NCI-H2196 treated with DMSO at 0.1 percent for 48 hours (cell line): ENCODE measurements around the gene SMIM44.
"Not testable (repeated sequence)": the region's sequence is repeated elsewhere in the genome, so short reads cannot be mapped to it uniquely, and the experiment has no call there.

Experiments used
- DNase-seq: peaks from one replicate; lab custom pipeline; 2025; ENCODE audit not compliant: unreplicated experiment; lab: John Stamatoyannopoulos, UW

SMIM44 gene

GRCh38 chr19:3459089-3459881 lies 24.0 kb downstream of the SMIM44 start:
- peak; percentile 55 for DNase-seq

GRCh38 chr19:3458229-3459088 lies 24.8 kb downstream of the SMIM44 start:
- DNase-seq, result no peak

GRCh38 chr19:3457528-3458228 lies 25.6 kb downstream of the SMIM44 start:
- no peak for DNase-seq

GRCh38 chr19:3456925-3457527 lies 26.2 kb downstream of the SMIM44 start:
- DNase-seq, result no peak

- DNase-seq, result no peak
Measured at GRCh38 chr19:3455960-3456601, 27.2 kb downstream of the SMIM44 start.

GRCh38 chr19:3455393-3455955 lies 27.8 kb downstream of the SMIM44 start:
- DNase-seq, result no peak

GRCh38 chr19:3454656-3455392 lies 28.4 kb downstream of the SMIM44 start:
- DNase-seq, result no peak

- no peak for DNase-seq
Measured at GRCh38 chr19:3453840-3454239, 29.4 kb downstream of the SMIM44 start.

GRCh38 chr19:3452942-3453214 lies 30.4 kb downstream of the SMIM44 start:
- not testable (repeated sequence) for DNase-seq

- no peak for DNase-seq
Measured at GRCh38 chr19:3452171-3452941, 30.9 kb downstream of the SMIM44 start.

GRCh38 chr19:3451451-3451866 lies 31.8 kb downstream of the SMIM44 start:
- DNase-seq, result no peak

- peak; percentile 32 for DNase-seq
Measured at GRCh38 chr19:3450796-3451411, 32.3 kb downstream of the SMIM44 start.

GRCh38 chr19:3448616-3449334 lies 34.5 kb downstream of the SMIM44 start:
- DNase-seq, result no peak

GRCh38 chr19:3446657-3447056 lies 36.6 kb downstream of the SMIM44 start:
- DNase-seq, result not testable (repeated sequence)

GRCh38 chr19:3444695-3445234 lies 38.5 kb downstream of the SMIM44 start:
- DNase-seq, result no peak

- no peak for DNase-seq
Measured at GRCh38 chr19:3443840-3444694, 39.2 kb downstream of the SMIM44 start.
